ENCODE measurements around the gene CTU1. TPM values are rescaled to one million over a fixed set of nuclear protein-coding genes. Genes with fewer than 3 reads are reported as not detected.

Gene CTU1
- total RNA-seq, 1 donor: 4.3 TPM

GRCh38 chr19:51084505-51084904 lies 23.7 kb downstream of the CTU1 start:
- H2AFZ ChIP-seq (ENCODE audit: low read length): no peak overlapping the region
- TF ChIP-seq CTCF (IDR thresholded peaks at IDR 0.05; ENCODE audit: extremely low read depth, low read depth, low read length): no peak
- DNase-seq (ENCODE audit: insufficient read length, low spot score, missing footprints): peak; percentile 67
- H3K9me3 ChIP-seq (ENCODE audit: low read depth, low read length): no peaks in the 10 kb centered on the region
- H3K36me3 ChIP-seq (ENCODE audit: insufficient read depth, low read length): no peaks in the 10 kb centered on the region
- no peaks in the 10 kb centered on the region for H4K20me1 ChIP-seq (ENCODE audit: insufficient read depth, low read length)
- H3K4me3 ChIP-seq (ENCODE audit: insufficient read depth, low read length): no peak overlapping the region
- no peak overlapping the region for H3K4me2 ChIP-seq (ENCODE audit: insufficient read depth, low read length)
- no peaks in the 10 kb centered on the region for H3K4me1 ChIP-seq (ENCODE audit: insufficient read depth, low read length)
- no peaks in the 10 kb centered on the region for H3K79me2 ChIP-seq (ENCODE audit: insufficient read depth, low read length)
- no peak overlapping the region for H3K27ac ChIP-seq (ENCODE audit: low read depth, low read length)
- no peaks in the 10 kb centered on the region for H3K27me3 ChIP-seq (ENCODE audit: insufficient read depth, low read length)

- Histone ChIP-seq H3K4me1 (ENCODE audit: insufficient read depth, low read length) (no peaks in the 10 kb centered on the region), H3K9me3 (ENCODE audit: low read depth, low read length) (no peaks in the 10 kb centered on the region), H3K36me3 (ENCODE audit: insufficient read depth, low read length) (no peaks in the 10 kb centered on the region), H3K4me3 (ENCODE audit: insufficient read depth, low read length) (no peak overlapping the region), H3K79me2 (ENCODE audit: insufficient read depth, low read length) (no peaks in the 10 kb centered on the region), H4K20me1 (ENCODE audit: insufficient read depth, low read length) (no peaks in the 10 kb centered on the region), H3K4me2 (ENCODE audit: insufficient read depth, low read length) (no peak overlapping the region), H3K27ac (ENCODE audit: low read depth, low read length) (no peak overlapping the region), H2AFZ (ENCODE audit: low read length) (no peak overlapping the region), H3K27me3 (ENCODE audit: insufficient read depth, low read length) (no peaks in the 10 kb centered on the region)
- DNase-seq (ENCODE audit: insufficient read length, low spot score, missing footprints): peak; percentile 35
- TF ChIP-seq CTCF (IDR thresholded peaks at IDR 0.05; ENCODE audit: extremely low read depth, low read depth, low read length): no peak
Observed at GRCh38 chr19:51083783-51084182, 24.4 kb downstream of the CTU1 start.

- Histone ChIP-seq H2AFZ (ENCODE audit: low read length) (no peak overlapping the region), H3K27ac (ENCODE audit: low read depth, low read length) (no peak overlapping the region), H3K27me3 (ENCODE audit: insufficient read depth, low read length) (no peaks in the 10 kb centered on the region), H3K4me3 (ENCODE audit: insufficient read depth, low read length) (no peak overlapping the region), H3K4me1 (ENCODE audit: insufficient read depth, low read length) (no peaks in the 10 kb centered on the region), H3K36me3 (ENCODE audit: insufficient read depth, low read length) (no peaks in the 10 kb centered on the region), H3K79me2 (ENCODE audit: insufficient read depth, low read length) (no peaks in the 10 kb centered on the region), H3K9me3 (ENCODE audit: low read depth, low read length) (no peaks in the 10 kb centered on the region), H3K4me2 (ENCODE audit: insufficient read depth, low read length) (no peak overlapping the region), H4K20me1 (ENCODE audit: insufficient read depth, low read length) (no peaks in the 10 kb centered on the region)
- no peak for DNase-seq (ENCODE audit: insufficient read length, low spot score, missing footprints)
- TF ChIP-seq CTCF (IDR thresholded peaks at IDR 0.05; ENCODE audit: extremely low read depth, low read depth, low read length): no peak
Observed at GRCh38 chr19:51083181-51083580, 25.0 kb downstream of the CTU1 start.

- Histone ChIP-seq H2AFZ (ENCODE audit: low read length) (no peak within 1 kb of the TSS), H3K4me2 (ENCODE audit: insufficient read depth, low read length) (no peak within 1 kb of the TSS), H3K27me3 (ENCODE audit: insufficient read depth, low read length) (no peaks in the 10 kb centered on the region), H3K36me3 (ENCODE audit: insufficient read depth, low read length) (no peaks in the 10 kb centered on the region), H3K4me3 (ENCODE audit: insufficient read depth, low read length) (no peak within 1 kb of the TSS), H3K79me2 (ENCODE audit: insufficient read depth, low read length) (no peaks in the 10 kb centered on the region), H3K4me1 (ENCODE audit: insufficient read depth, low read length) (no peaks in the 10 kb centered on the region), H4K20me1 (ENCODE audit: insufficient read depth, low read length) (no peaks in the 10 kb centered on the region), H3K9me3 (ENCODE audit: low read depth, low read length) (no peaks in the 10 kb centered on the region), H3K27ac (ENCODE audit: low read depth, low read length) (no peak within 1 kb of the TSS)
- no peak for TF ChIP-seq CTCF (IDR thresholded peaks at IDR 0.05; ENCODE audit: extremely low read depth, low read depth, low read length)
- DNase-seq (ENCODE audit: insufficient read length, low spot score, missing footprints): peak; percentile 43
Observed at GRCh38 chr19:51082611-51083010, 25.6 kb downstream of the CTU1 start, which contains the start of gene KLK14. Gene KLK14, minus strand, starts transcription at chr19:51082887. Its CDS starts 273 bp downstream, at chr19:51082614.

All from osteoblast (primary cell).